HG03457 (cell line): ENCODE measurements around the gene CACNG7.
"Not testable (repeated sequence)": the region's sequence is repeated elsewhere in the genome, so short reads cannot be mapped to it uniquely, and the experiment has no call there.

ENCODE experiments used
- ATAC-seq: cut with Tn5 transposase; IDR thresholded peaks from one replicate; pipeline ENCODE4 v1.9.1; 2021; ENCODE audit warnings: moderate number of reproducible peaks; ENCODE audit not compliant: unreplicated experiment

Gene CACNG7

GRCh38 chr19:53947624-53948023, 38.5 kb downstream of the CACNG7 start:
- no peak for ATAC-seq

DNA sequence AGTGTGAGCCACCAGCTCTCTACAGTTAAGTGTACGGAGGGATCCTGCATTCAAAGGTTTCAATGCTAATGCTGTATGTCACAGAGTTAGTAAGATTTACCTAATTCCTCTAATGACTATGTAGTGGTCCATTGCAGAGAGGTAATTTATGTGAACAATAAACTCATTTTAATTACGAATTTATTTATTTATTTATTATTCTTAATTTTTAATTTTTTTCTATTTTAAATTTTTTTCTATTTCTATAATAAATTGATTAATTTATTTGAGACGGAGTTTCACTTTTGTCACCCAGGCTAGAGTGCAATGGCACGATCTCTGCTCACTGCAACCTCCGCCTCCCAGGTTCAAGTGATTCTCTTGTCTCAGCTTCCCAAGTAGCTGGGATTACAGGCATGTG, 39.5 kb downstream of the CACNG7 start:
- not testable (repeated sequence) for ATAC-seq

DNA sequence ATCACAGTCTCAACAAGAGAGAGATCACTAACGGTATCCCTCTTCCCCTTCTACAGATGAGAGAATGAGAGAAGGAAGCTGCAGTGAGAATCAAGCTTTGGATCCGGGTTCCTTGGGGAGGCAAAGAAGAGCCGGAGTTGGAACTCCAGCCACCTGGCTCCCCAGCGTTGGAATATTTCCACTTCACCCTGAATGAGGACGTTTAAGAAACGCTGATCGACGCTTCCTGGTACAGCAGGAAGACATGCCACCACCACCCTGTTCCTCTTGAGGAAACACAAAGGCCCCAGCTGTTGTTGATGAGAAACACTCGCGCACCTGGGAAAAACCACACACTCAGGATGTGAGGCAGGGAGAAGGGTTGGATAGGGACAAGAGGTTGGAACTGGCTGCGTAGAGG, 42.4 kb downstream of the CACNG7 start:
- ATAC-seq = no peak

DNA sequence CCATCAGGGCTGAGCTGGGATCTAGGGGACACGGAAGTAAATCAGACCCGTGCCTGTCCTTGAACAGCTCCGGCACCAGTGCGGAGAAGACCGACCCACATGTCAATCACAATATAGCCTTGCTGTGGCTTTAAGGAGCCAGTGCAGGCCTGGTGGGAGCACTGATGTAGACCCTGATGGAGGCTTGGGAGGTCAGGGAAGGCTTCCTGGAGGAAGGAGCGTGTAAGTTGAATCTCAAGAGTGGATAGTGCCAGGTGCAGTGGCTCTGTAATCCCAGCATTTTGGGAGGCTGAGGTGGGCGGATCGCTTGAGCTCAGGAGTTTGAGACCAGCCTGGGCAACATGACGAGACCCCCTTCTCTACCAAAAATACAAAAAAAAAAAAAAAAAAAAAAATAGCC, 42.9 kb downstream of the CACNG7 start:
- ATAC-seq = no peak

GRCh38 chr19:53953383-53953782, 44.3 kb downstream of the CACNG7 start:
- ATAC-seq = no peak

GRCh38 chr19:53957448-53958167, 48.5 kb downstream of the CACNG7 start:
- ATAC-seq = no peak

DNA sequence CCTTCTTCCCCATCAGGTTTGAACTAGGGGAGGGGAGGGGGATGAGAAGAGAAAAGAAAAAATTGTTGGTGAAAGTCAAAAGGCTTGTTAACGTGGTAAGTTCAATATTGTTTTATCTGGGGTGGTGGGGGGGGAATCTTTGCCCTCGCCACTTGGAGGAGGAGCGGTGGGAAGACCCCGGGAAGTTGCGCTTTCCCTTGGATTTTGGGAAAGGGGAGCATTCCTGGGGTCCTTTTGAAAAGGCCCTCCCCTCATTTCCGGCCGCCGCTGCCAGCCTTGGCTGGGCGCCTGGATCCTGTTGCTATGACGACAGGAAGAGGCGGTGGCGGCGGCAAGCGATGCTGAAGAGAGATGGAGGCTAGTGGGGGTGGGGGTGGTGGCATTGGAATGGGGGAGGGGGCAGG, 49.1 kb downstream of the CACNG7 start:
- ATAC-seq = no peak

GRCh38 chr19:53958823-53959757, 50.0 kb downstream of the CACNG7 start:
- no peak for ATAC-seq

- ATAC-seq = no peak
Measured at GRCh38 chr19:53960187-53960586, 51.1 kb downstream of the CACNG7 start.

DNA sequence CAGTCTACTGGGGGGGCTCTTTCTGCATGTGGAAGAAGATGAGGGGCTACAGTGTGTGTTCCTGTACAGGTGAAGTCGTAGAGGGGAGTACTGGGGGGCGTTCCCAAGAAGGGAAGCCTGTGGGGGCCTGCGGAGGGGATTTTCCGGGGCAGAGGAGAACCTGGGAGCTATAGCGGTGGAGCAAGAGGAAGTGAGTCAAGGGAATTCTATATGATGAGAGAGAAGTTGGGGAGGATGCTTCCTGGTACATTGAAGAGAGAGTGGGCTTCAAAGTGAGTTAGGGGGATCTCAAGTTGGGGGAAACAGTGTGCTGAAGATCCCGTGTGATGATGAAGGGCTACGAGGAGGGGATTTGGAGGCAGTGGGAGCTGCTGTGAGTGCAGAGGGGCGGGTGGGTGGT, 51.8 kb downstream of the CACNG7 start:
- no peak for ATAC-seq

- no peak for ATAC-seq
Measured at GRCh38 chr19:53961523-53962356, 52.7 kb downstream of the CACNG7 start.

DNA sequence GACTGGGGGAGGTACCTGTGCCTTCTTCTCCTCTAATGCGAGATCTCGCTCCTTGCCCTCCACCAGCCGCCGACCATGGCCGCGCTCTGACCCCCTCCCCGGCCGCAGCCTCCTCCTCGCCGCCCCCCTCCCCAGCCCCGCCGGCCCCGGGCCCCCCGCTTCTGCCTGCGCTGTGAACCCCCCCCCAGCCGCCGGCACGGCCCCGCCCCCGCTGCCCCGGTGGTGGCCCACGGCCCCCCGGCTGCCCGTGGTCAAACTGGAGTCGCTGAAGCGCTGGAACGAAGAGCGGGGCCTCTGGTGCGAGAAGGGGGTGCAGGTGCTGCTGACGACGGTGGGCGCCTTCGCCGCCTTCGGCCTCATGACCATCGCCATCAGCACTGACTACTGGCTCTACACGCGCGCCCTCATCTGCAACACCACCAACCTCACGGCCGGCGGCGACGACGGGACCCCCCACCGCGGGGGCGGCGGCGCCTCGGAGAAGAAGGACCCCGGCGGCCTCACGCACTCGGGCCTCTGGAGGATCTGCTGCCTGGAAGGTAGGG, 53.9 kb downstream of the CACNG7 start, which contains the start of gene CACNG8:
Gene CACNG8 (plus strand): TSS at position 51 of the 545 bp plus-strand sequence.
- no peak for ATAC-seq

DNA sequence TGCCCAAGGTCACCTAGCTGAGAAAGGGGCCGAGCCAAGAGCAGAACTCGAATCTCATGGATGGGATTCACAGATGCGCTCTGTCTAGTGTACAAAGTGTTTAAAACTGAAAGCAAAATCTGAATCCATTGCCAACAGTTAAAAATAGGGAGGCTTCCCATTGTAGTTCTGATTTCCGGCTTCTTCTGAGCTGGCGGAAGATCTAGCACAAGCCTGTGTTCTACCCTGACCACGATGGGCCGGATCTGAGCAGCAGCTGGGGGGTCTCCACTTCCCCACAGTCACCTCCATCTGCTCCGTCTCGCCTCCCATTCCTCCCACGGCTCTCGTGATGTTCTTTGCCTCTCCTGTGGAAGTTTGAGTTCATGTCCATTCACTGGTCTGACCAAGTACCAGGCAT, 56.0 kb downstream of the CACNG7 start:
- ATAC-seq = no peak

- ATAC-seq = no peak
Measured at GRCh38 chr19:53966931-53967330, 57.9 kb downstream of the CACNG7 start.

- no peak for ATAC-seq
Measured at GRCh38 chr19:53969366-53969765, 60.3 kb downstream of the CACNG7 start.

GRCh38 chr19:53971673-53972072, 62.6 kb downstream of the CACNG7 start:
- no peak for ATAC-seq

DNA sequence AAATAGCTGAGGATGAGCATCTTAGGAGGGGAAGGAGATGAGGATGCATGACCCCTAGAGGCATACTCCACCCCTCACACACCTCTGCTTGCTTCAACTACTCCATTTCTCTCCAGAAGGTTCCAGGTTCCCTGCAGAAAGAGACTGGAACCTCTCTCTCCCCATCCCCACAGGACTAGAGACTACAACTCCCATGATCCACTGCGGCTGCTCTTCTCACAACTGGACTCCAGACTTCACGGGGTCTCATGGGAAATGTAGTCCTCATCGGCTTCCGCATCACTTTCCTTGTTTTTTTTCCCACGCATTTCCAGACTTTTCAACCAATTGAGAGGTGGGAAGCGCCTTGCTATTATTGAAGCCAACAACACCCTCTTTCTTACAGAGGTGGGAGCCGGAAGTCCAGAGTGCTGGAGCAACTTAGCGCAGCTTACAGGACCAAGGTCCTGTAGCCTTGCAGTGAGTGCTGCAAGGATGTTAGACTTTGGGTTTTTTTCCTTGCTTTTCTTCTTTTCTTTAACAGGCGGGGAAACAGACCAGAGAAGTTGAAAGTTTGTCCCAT, 68.4 kb downstream of the CACNG7 start:
- ATAC-seq = no peak

DNA sequence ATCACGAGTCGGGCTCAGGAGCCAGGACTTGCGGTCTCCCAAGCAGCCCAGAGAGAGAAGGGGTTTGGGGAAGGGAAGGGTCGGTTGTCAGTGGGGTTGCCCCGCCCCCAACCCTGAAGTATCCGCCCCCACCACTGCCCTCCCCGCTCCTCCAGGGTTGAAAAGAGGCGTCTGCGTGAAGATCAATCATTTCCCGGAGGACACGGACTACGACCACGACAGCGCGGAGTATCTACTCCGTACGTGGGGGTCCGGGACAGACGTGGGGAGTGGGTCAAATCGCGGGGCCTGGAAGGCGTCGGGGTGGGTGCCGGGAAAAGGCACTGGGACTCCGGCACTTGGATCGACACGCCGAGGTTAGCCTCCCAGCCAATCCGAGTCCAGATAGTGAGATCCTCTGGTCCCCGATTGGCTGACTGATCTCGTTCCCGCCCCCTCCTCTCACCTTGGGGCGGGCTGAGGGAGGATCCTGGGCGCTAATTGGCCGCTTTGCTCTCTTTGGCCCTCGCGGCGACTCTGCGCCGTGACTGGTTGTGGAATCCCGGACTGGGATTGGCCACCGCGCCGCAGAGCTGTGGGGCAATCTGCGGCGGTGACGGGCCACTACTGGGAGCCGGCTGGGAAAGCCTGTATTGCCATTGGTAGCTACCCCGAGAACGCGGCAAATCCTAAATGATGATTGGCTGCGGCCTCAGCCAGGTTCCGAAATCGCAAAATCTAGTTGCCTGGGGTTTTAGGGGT, 69.1 kb downstream of the CACNG7 start:
- no peak for ATAC-seq

GRCh38 chr19:53978975-53979801, 70.1 kb downstream of the CACNG7 start:
- no peak for ATAC-seq
